AG10803 (cell line): Measurements from ENCODE around the gene SLC35F3.

Source experiments
- DNase-seq: peaks from one replicate; pipeline ENCODE4 v3.0.0; 2010; ENCODE audit warnings: low read depth
- H3K4me3 ChIP-seq: 2 replicates; pipeline ENCODE4 v1.5.1; 2011; ENCODE audit warnings: mild to moderate bottlenecking, low read length, control low read depth
- TF ChIP-seq, protein P1 (sequence below): conservative IDR thresholded peaks from 2 replicates; pipeline ENCODE4 v1.5.1; 2011; ENCODE audit warnings: mild to moderate bottlenecking, low read length, control low read depth, inconsistent platforms

SLC35F3 gene

DNA sequence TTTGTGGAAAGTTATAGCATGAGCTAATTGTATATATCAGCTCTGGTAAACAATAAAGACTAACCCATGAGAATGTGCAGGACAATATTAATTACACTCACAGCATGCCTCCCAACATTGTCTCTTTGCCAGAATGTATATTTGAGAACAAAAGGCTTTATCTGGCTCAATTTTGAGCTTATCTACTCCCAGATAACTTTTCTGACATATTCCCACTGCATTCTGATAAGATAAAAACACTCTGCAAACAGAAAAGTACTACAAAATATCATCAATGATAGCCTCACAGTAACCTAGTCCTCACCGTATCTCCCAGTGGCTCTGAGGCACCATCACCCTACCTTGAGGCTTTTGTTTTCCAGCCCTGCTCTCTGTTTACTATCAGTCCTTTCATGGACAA, 188.6 kb downstream of the SLC35F3 start:
- H3K4me3 ChIP-seq, result no peak overlapping the region
- TF ChIP-seq, protein P1, sequence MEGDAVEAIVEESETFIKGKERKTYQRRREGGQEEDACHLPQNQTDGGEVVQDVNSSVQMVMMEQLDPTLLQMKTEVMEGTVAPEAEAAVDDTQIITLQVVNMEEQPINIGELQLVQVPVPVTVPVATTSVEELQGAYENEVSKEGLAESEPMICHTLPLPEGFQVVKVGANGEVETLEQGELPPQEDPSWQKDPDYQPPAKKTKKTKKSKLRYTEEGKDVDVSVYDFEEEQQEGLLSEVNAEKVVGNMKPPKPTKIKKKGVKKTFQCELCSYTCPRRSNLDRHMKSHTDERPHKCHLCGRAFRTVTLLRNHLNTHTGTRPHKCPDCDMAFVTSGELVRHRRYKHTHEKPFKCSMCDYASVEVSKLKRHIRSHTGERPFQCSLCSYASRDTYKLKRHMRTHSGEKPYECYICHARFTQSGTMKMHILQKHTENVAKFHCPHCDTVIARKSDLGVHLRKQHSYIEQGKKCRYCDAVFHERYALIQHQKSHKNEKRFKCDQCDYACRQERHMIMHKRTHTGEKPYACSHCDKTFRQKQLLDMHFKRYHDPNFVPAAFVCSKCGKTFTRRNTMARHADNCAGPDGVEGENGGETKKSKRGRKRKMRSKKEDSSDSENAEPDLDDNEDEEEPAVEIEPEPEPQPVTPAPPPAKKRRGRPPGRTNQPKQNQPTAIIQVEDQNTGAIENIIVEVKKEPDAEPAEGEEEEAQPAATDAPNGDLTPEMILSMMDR, result no peak
- DNase-seq, result no peak

DNA sequence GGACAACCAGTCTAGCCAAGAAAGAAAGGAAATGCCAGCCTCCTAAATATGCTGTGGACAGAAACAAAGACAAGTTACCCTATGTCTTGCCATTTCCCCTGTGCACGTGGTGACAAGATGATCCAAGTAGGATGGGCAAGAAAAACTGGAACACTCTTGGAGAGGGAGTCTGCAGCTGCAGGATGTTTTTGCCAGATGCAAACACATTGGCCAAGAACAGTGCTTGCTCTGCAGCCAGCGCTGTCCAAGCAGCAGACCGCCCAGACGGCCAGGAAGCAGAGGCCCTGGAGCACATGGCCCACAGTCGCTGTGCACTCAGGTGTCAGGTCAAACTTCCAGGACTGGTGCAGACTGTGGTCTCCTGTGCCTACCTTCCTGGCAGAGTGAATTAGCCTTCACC, 189.3 kb downstream of the SLC35F3 start:
- TF ChIP-seq, protein P1, result no peak
- H3K4me3 ChIP-seq, result no peak overlapping the region
- DNase-seq, result no peak

DNA sequence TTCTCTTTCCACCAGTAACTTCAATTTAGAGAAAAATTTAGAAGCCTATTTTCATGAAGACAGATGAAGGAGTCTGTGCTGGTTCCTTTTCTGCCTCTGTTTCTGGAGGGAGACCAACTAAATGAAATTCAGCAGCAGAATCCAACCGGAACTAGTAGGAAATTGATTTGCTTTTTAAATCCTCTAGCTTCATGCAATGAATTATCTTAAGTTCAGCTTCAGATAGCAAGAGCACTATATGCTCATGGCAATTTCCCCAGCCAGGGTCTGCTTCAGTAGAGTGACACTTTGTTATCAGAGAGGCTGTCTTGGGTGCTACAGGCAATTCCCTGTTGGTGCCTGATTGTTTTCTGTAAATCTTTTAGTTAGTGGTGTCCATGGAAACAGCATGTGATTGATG, 189.7 kb downstream of the SLC35F3 start:
- no peak overlapping the region for H3K4me3 ChIP-seq
- TF ChIP-seq, protein P1, result no peak
- no peak for DNase-seq

DNA sequence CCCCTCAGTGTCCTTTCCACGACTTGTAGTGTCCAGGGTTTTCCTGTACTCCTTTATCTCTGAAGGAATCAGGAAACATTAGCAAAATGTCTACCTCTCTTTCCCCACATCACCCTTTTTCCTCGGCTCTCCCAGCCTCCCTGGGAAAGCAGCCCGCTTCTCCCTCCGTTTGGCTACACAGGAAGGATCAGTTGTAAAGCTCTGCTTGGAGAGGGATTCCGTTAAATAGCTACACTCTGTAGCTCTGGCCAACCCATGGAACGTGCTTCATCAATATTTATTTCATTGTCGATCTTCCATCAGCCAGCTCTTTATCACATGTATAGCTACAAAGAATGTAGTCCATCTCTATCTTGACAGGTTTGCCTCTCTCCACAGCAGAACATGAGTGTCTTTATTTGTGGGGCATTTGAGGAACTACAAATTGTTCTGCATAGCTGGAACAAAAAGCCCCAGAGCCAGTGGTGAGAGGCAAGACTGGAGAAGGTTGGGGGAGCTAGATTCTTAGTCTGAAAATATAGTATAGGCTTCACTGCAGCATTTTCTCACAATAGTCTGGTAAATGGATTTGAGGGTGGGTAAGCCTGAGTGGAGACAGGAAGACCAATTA, 191.8 kb downstream of the SLC35F3 start:
- TF ChIP-seq, protein P1, result no peak
- no peak for DNase-seq
- H3K4me3 ChIP-seq, result no peak overlapping the region

DNA sequence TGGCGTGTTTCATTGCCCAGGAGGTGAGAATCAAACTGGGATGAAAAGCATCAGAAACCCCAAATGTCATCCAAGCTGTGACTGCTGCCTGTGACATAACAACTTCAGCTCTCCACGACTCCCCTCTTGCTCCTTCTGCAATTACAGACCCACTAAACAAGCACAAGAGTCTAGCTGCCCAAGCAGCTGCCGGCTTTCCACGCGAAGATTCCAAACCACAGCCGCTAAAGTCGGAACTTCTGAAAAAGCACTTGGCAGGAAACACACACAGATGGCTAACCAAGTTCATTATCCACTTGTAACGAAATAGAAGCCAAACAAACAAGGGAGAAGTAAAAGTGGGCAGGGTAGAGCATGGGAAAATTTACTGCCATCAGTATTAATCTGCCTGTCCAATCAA, 198.1 kb downstream of the SLC35F3 start:
- DNase-seq, result peak; percentile 13
- H3K4me3 ChIP-seq, result no peak overlapping the region
- TF ChIP-seq, protein P1, result no peak

DNA sequence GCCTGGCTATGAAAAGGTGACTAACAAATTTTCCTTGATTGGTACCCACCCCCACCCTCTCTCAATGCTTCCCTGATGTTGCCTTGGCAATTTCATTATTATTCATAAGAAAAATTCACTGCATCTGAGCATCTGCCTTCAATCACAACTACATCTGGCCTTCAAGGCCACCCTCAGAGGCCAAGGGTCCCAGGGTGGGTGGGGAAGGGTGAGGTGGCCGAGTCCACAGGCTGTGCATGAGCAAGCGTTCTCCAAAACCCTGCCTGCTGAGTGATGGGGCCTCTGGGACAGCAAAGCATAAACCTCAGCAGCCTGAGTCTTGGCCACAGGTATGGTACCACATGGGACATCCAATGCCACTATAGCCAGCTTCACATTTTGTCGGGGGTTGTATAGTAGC, 198.7 kb downstream of the SLC35F3 start:
- TF ChIP-seq, protein P1, result no peak
- H3K4me3 ChIP-seq, result no peak overlapping the region
- DNase-seq, result no peak

DNA sequence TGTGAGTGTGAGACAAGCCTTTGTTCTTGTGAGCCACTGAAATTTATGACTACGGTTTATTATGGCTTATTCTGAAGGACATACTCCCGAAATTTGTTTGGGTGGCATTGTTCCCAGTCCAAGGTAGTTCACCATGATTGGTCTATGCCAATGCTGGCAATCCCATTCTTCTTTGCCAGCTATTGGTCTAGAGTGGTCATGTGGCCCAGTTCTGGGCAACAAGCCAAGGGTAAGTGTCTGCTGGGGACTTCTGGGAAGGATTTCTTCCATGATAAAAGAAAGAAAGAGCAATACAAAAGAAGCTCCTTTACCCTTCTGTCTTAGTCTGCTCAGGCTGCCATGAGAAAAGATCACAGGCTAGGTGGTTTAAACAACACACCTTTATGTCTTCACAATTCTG, 201.6 kb downstream of the SLC35F3 start:
- no peak for DNase-seq
- TF ChIP-seq, protein P1, result no peak
- no peak overlapping the region for H3K4me3 ChIP-seq
